ENCODE data around the gene NT5E.

Gene NT5E

GRCh38 chr6:85416766-85417165 is 33.1 kb upstream of the NT5E start:
- no peak for TF ChIP-seq CTCF (conservative IDR thresholded peaks at IDR 0.05)
- no peak for TF ChIP-seq ZFX (IDR thresholded peaks at IDR 0.05)
- H3K27ac ChIP-seq, result no peak overlapping the region

GRCh38 chr6:85417336-85417735 is 32.5 kb upstream of the NT5E start:
- H3K27ac ChIP-seq, result no peak overlapping the region
- no peak for TF ChIP-seq CTCF (conservative IDR thresholded peaks at IDR 0.05)
- no peak for TF ChIP-seq ZFX (IDR thresholded peaks at IDR 0.05)

- no peak for TF ChIP-seq CTCF (conservative IDR thresholded peaks at IDR 0.05)
- no peak for TF ChIP-seq ZFX (IDR thresholded peaks at IDR 0.05)
- no peak overlapping the region for H3K27ac ChIP-seq
Observed at GRCh38 chr6:85418059-85418458, 31.8 kb upstream of the NT5E start.

GRCh38 chr6:85419046-85419759 is 30.7 kb upstream of the NT5E start:
- no peak overlapping the region for H3K27ac ChIP-seq
- TF ChIP-seq CTCF (conservative IDR thresholded peaks at IDR 0.05) (no peak), ZFX (IDR thresholded peaks at IDR 0.05) (no peak)

GRCh38 chr6:85420551-85420950 is 29.3 kb upstream of the NT5E start:
- H3K27ac ChIP-seq, result no peak overlapping the region
- TF ChIP-seq ZFX (IDR thresholded peaks at IDR 0.05) (no peak), CTCF (conservative IDR thresholded peaks at IDR 0.05) (no peak)

GRCh38 chr6:85421181-85421580 is 28.7 kb upstream of the NT5E start:
- no peak overlapping the region for H3K27ac ChIP-seq
- TF ChIP-seq ZFX (IDR thresholded peaks at IDR 0.05) (no peak), CTCF (conservative IDR thresholded peaks at IDR 0.05) (no peak)

GRCh38 chr6:85421972-85422371 is 27.9 kb upstream of the NT5E start:
- TF ChIP-seq ZFX (IDR thresholded peaks at IDR 0.05) (no peak), CTCF (conservative IDR thresholded peaks at IDR 0.05) (no peak)
- no peak overlapping the region for H3K27ac ChIP-seq

Data from C4-2B (cell line).